Fibroblast of skin of left biceps (primary cell): ENCODE results near the gene LAMA2.

Experiments used
- DNase-seq, 2 experiments: peaks; one replicate each; pipeline ENCODE4 v3.0.0-alpha.2; 2013; ENCODE audit warnings: low read depth in 2 of 2

The LAMA2 gene

GRCh38 chr6:129307845-129308244 is 424.9 kb downstream of the LAMA2 start:
- no peak for DNase-seq

DNA sequence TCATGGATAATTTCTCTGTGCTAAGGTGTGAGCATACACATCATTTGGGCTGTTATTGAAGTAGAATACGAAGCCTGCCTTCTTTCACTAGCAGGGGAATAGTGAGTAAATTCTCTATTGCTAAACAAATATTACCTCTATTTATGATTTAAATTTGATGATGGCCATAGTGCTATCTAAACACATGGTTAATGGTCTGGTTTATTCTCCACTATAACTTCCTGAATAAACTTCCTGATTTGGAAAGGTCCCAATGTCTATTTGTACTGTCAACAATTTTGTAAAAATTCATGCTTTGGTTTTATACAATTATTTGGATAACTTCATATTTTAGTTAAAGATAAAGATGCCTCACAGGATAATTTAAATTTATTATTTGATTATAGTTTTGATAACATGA is 426.2 kb downstream of the LAMA2 start:
- no peak for DNase-seq

DNA sequence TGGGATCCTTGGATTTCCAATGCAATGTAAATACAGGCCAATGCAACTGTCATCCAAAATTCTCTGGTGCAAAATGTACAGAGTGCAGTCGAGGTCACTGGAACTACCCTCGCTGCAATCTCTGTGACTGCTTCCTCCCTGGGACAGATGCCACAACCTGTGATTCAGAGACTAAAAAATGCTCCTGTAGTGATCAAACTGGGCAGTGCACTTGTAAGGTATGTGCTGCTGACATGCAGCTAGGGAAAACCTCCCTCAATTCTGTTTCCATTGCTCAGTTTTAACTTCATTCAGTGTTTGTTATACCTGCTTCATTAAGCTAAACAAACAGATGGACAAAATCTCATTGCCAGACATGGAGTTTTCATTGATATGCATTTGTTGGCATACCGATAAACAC is 429.9 kb downstream of the LAMA2 start:
- DNase-seq = peak; percentile 29 to 32

GRCh38 chr6:129314575-129314974 is 431.6 kb downstream of the LAMA2 start:
- no peak for DNase-seq

GRCh38 chr6:129317931-129318820 is 435.2 kb downstream of the LAMA2 start:
- peak; percentile 20 to 24 for DNase-seq

GRCh38 chr6:129320892-129321291 is 438.0 kb downstream of the LAMA2 start:
- DNase-seq = no peak

DNA sequence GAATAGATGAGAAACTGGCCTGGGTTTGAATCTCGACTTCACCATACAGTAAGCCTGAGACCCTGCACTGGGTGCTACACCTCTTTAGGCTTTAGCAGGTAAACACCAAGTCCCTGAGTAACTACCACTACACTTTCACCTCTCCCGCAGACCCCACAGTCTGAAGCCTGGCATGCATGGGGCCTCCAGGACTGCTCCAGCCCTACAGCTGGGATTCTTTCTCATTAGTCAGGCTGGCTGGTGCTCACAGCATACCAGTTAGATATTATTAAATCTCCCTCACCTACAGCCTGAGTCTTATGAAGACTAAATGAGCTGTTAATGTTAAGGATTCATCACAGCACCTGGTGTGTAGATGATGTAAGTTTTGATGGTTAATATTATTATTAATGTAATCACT is 438.4 kb downstream of the LAMA2 start:
- no peak for DNase-seq

DNA sequence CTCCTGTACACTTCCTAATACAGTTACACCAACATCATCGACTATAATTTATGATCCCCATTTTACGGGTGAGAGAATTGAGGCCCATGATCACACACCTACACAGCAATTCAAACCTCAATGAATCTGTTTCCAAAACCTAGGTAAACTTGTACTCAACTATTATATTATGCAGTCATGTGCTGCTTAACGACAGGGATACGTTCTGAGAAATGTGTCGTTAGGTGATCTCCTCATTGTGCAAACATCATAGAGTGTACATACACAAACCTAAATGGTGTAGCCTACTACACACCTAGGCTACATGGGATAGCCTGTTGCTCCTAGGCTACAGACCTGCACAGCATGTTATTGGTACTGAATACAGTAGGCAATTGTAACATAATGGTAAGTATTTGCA is 441.4 kb downstream of the LAMA2 start:
- no peak for DNase-seq

GRCh38 chr6:129329678-129330077 is 446.7 kb downstream of the LAMA2 start:
- DNase-seq = no peak

GRCh38 chr6:129331450-129332138 is 448.7 kb downstream of the LAMA2 start:
- DNase-seq = no peak

DNA sequence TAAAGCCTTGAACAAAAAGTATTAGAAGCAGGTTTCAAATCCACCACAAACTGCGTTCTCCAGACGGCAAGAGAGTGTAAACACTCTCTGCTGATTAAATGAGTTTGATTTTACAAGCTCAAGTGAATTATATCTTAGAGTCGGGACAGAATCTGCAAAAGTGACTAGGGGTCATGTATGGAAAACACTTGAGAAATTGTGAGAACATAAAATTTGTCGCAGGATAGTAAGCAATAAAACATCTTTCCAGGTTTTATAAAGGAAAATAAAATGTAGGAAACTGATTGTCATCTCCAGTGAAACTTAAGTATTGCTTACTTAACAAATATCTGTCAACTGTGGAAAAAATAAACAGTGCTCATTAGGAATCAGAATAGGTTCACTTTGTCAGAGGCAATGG is 452.9 kb downstream of the LAMA2 start:
- no peak for DNase-seq

DNA sequence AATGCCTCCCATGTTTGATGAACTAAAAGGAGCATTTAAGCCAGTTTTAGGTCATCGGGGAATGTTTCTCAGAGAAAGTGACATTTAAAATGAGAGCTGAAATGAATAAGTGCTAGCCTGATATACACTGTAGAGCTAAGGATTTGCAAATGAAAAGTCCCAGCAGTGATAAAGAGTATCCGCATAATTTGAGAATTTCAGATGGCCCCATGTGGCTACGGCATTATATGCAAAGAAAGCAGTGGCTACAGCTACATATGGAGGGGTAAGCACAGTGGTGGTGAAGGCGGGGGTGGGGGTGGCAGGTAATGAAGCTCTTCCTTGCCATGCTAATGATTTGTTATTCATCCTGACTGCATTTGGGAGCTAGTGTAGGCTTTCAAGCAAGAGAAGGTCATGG is 455.7 kb downstream of the LAMA2 start:
- DNase-seq = no peak

GRCh38 chr6:129340983-129341382 is 458.0 kb downstream of the LAMA2 start:
- DNase-seq = peak in 1 of 2 experiments; percentile 42

GRCh38 chr6:129342243-129342642 is 459.3 kb downstream of the LAMA2 start:
- peak; percentile 66 to 68 for DNase-seq

GRCh38 chr6:129342796-129343195 is 459.9 kb downstream of the LAMA2 start:
- DNase-seq = no peak

- DNase-seq = no peak
Measured at GRCh38 chr6:129344379-129344778, 461.4 kb downstream of the LAMA2 start.

- DNase-seq = peak in 1 of 2 experiments; percentile 40
Measured at GRCh38 chr6:129345890-129346289, 463.0 kb downstream of the LAMA2 start.

DNA sequence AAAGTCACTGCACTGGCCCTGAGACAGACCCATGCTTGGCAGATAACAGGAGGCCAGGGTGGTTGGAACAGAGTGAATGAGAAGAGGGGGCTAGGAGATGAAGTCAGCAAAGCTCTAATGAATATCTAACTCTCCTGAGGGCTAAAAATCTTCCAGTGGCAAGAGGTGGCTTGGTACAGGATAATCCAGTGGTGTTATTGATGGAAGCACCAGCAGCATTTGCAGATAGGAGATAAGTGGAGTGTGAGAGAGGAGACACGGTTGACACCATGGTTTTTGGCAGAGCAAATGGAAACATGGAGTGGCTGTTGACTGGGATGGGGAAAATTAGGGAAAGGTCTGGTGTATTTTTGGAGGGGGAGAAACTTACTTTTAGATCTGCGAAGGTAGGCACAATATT is 464.0 kb downstream of the LAMA2 start:
- no peak for DNase-seq

GRCh38 chr6:129350278-129350677 is 467.3 kb downstream of the LAMA2 start:
- DNase-seq = no peak

DNA sequence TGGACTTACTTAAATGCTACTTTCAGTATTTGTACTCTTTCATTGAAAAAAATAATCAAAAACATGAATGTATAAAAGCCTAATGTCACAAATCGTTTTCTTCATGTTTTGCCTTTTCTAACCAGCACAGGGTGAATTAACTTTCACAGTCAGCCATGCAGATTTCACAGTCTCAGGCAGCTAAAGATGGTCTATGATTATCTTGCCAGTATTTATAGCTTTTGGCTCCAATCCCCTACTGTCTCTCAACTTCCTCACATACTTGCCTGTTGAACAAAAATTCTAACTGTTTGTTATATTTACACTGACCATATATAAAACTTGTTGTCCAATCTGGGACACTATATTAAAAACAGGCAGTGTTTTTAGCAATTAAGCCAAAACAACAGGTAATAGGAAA is 468.9 kb downstream of the LAMA2 start:
- DNase-seq = no peak

- DNase-seq = no peak
Measured at GRCh38 chr6:129353067-129353466, 470.1 kb downstream of the LAMA2 start.

GRCh38 chr6:129356129-129356528 is 473.2 kb downstream of the LAMA2 start:
- no peak for DNase-seq
